Measurements from ENCODE around the gene WDR1. TPM values are rescaled to one million over a fixed set of nuclear protein-coding genes. Genes with fewer than 3 reads are reported as not detected.
A peak's percentile ranks its signal among the peaks of the same experiment; 100 is the strongest.

The WDR1 gene
- total RNA-seq, 4 donors from 2014 or later, result 57.3 to 84.2 (median 72.7) TPM

- intact Hi-C loops (cut with DNase I; ENCODE audit: low total_unique reads), result no loop called here
- in situ Hi-C loops (cut with MboI; ENCODE audit: low sequenced_read_pairs in 4 of 4), result no loop called here
- Histone ChIP-seq H3K9me3 (no peaks in the 10 kb centered on the region), H3K4me3 (no peak overlapping the region), H3K4me1 (peaks cover 0 to 4% of the 10 kb centered on the region in 2 donors), H3K27ac (no peak overlapping the region), H3K27me3 (no peaks in the 10 kb centered on the region), H3K36me3 (no peaks in the 10 kb centered on the region)
- DNase-seq (no peak), ATAC-seq (no peak)
- TF ChIP-seq POLR2A (IDR thresholded peaks at IDR 0.05), result no peak
- no peak for TF ChIP-seq CTCF (IDR thresholded peaks at IDR 0.05 in 4 of 5, conservative IDR thresholded peaks at IDR 0.05 in 1 of 5)
These were observed 60.7 kb downstream of the WDR1 start for GRCh38 chr4:10055871-10056270.

GRCh38 chr4:10054571-10055041 is 62.0 kb downstream of the WDR1 start:
- in situ Hi-C loops (cut with MboI; ENCODE audit: low sequenced_read_pairs in 4 of 4) (no loop called here), intact Hi-C loops (cut with DNase I; ENCODE audit: low total_unique reads) (no loop called here)
- no peaks in the 10 kb centered on the region for H3K9me3 ChIP-seq
- H3K4me3 ChIP-seq, result no peak overlapping the region
- DNase-seq (no peak), ATAC-seq (peak in 1 of 2 donors; percentile 47)
- no peaks in the 10 kb centered on the region for H3K36me3 ChIP-seq
- TF ChIP-seq CTCF (IDR thresholded peaks at IDR 0.05 in 4 of 5, conservative IDR thresholded peaks at IDR 0.05 in 1 of 5) (no peak), POLR2A (IDR thresholded peaks at IDR 0.05) (no peak)
- H3K4me1 ChIP-seq, result peaks cover 0 to 4% of the 10 kb centered on the region in 2 donors
- H3K27me3 ChIP-seq, result no peaks in the 10 kb centered on the region
- peak overlapping the region; percentile 9 to 70 (median 28) for H3K27ac ChIP-seq

GRCh38 chr4:10053635-10054453 is 62.8 kb downstream of the WDR1 start:
- DNase-seq (no peak), ATAC-seq (no peak)
- Histone ChIP-seq H3K4me3 (no peak overlapping the region), H3K27ac (peak overlapping the region in 2 of 4 donors; percentile 18 to 70), H3K36me3 (no peaks in the 10 kb centered on the region), H3K27me3 (no peaks in the 10 kb centered on the region), H3K4me1 (peaks cover 0 to 4% of the 10 kb centered on the region in 2 donors), H3K9me3 (no peaks in the 10 kb centered on the region)
- intact Hi-C loops (cut with DNase I; ENCODE audit: low total_unique reads), result no loop called here
- in situ Hi-C loops (cut with MboI; ENCODE audit: low sequenced_read_pairs in 4 of 4), result no loop called here
- TF ChIP-seq CTCF (IDR thresholded peaks at IDR 0.05 in 4 of 5, conservative IDR thresholded peaks at IDR 0.05 in 1 of 5), result no peak
- TF ChIP-seq POLR2A (IDR thresholded peaks at IDR 0.05), result no peak

- Histone ChIP-seq H3K9me3 (no peaks in the 10 kb centered on the region), H3K36me3 (no peaks in the 10 kb centered on the region), H3K4me1 (peaks cover 0 to 4% of the 10 kb centered on the region in 2 donors), H3K27ac (no peak overlapping the region), H3K4me3 (no peak overlapping the region), H3K27me3 (no peaks in the 10 kb centered on the region)
- TF ChIP-seq POLR2A (IDR thresholded peaks at IDR 0.05), result no peak
- no peak for TF ChIP-seq CTCF (IDR thresholded peaks at IDR 0.05 in 4 of 5, conservative IDR thresholded peaks at IDR 0.05 in 1 of 5)
- in situ Hi-C loops (cut with MboI; ENCODE audit: low sequenced_read_pairs in 4 of 4) (no loop called here), intact Hi-C loops (cut with DNase I; ENCODE audit: low total_unique reads) (no loop called here)
- ATAC-seq (no peak), DNase-seq (no peak)
These were observed 65.0 kb downstream of the WDR1 start for GRCh38 chr4:10051517-10052135.
